Measurements from ENCODE around the gene KRT6A.

Gene KRT6A

DNA sequence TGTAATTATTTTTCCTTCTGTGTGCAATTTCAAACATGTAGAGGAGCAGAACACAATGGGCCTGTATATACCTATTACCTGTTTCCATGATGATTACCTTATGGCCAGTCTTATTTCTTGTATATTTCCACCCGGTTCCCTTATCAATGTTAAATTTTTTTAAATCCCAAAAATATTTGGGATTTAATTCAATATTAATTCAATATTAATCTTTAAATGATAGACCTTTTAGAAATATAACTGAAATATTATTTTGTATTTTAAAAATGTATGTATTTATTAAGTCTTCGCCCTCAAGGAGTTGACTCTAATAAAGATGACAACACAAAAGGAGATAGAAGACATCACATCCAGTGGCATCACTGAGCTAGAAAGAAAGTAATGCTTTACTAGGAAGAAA, 18.8 kb downstream of the KRT6A start:
- H3K27me3 ChIP-seq (replicated peaks; ENCODE audit: control insufficient read depth, insufficient read depth, low read length, poor library complexity, severe bottlenecking): no peaks in the 10 kb centered on the region
- no peak overlapping the region for H3K4me3 ChIP-seq (ENCODE audit: insufficient read depth, low read depth, low read length, poor library complexity, severe bottlenecking)
- H3K36me3 ChIP-seq (ENCODE audit: control insufficient read depth, insufficient read depth, low read length): no peaks in the 10 kb centered on the region
- no peaks in the 10 kb centered on the region for H3K4me1 ChIP-seq (ENCODE audit: control insufficient read depth, insufficient read depth, low read length, poor library complexity, severe bottlenecking)
- no peak overlapping the region for H3K27ac ChIP-seq (ENCODE audit: insufficient read depth, low read length, poor library complexity, severe bottlenecking)
- H3K9me3 ChIP-seq (ENCODE audit: control insufficient read depth, low read length): no peaks in the 10 kb centered on the region
- no peak for DNase-seq

GRCh38 chr12:52473768-52474167, 19.3 kb downstream of the KRT6A start, which contains the start of gene KRT6C:
Gene KRT6C (minus strand): TSS chr12:52473805. CDS start chr12:52473737, 68 bp downstream.
- Histone ChIP-seq H3K9me3 (ENCODE audit: control insufficient read depth, low read length) (no peaks in the 10 kb centered on the region), H3K4me1 (ENCODE audit: control insufficient read depth, insufficient read depth, low read length, poor library complexity, severe bottlenecking) (no peaks in the 10 kb centered on the region), H3K27me3 (replicated peaks; ENCODE audit: control insufficient read depth, insufficient read depth, low read length, poor library complexity, severe bottlenecking) (no peaks in the 10 kb centered on the region), H3K36me3 (ENCODE audit: control insufficient read depth, insufficient read depth, low read length) (no peaks in the 10 kb centered on the region), H3K4me3 (ENCODE audit: insufficient read depth, low read depth, low read length, poor library complexity, severe bottlenecking) (no peak within 1 kb of the TSS), H3K27ac (ENCODE audit: insufficient read depth, low read length, poor library complexity, severe bottlenecking) (no peak within 1 kb of the TSS)
- no peak for DNase-seq

DNA sequence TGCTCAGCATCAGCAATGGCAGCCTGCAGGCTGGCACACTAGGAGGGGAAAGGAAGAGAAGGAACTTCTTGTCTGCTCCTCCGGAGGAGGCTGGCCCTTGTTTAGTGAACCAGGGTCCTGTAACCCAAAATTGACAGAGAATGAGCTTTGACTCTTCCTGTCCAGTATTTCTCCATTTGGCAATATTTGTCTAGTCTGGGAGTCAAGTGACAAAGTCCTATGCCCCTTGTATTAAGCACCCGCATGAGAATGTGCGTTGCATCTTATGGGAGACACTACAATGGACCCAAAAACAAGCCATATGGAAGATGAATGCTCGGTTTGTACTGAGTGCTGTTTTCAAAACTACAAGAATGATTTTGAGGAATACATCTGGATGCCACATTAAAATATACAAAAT, 23.2 kb downstream of the KRT6A start:
- DNase-seq: no peak

DNA sequence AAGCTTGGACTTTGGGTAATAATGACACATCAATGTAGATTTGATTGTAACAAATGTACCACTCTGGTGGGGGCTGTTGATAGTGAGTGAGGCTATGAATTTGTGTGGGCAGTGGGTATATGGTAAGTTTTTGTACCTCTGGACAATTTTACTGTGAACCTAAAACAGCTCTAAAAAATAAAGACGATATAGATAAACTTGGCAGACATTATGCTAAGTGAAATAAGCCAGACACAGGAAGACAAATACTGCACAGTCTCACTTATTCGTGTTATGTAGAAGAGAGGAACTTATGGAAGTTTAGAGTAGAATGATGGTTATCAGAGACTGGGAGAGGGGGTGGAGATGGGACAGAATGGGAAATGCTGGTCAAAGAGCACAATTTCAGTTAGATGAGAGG, 28.2 kb downstream of the KRT6A start:
- Histone ChIP-seq H3K27ac (ENCODE audit: insufficient read depth, low read length, poor library complexity, severe bottlenecking) (no peak overlapping the region), H3K36me3 (ENCODE audit: control insufficient read depth, insufficient read depth, low read length) (no peaks in the 10 kb centered on the region), H3K9me3 (ENCODE audit: control insufficient read depth, low read length) (no peaks in the 10 kb centered on the region), H3K27me3 (replicated peaks; ENCODE audit: control insufficient read depth, insufficient read depth, low read length, poor library complexity, severe bottlenecking) (no peaks in the 10 kb centered on the region), H3K4me1 (ENCODE audit: control insufficient read depth, insufficient read depth, low read length, poor library complexity, severe bottlenecking) (no peaks in the 10 kb centered on the region), H3K4me3 (ENCODE audit: insufficient read depth, low read depth, low read length, poor library complexity, severe bottlenecking) (no peak overlapping the region)
- DNase-seq: no peak

More for the DNA sequence above, 23.2 kb downstream of the KRT6A start:
- H3K27me3 ChIP-seq (replicated peaks; ENCODE audit: control insufficient read depth, insufficient read depth, low read length, poor library complexity, severe bottlenecking): no peaks in the 10 kb centered on the region
- no peaks in the 10 kb centered on the region for H3K4me1 ChIP-seq (ENCODE audit: control insufficient read depth, insufficient read depth, low read length, poor library complexity, severe bottlenecking)
- H3K9me3 ChIP-seq (ENCODE audit: control insufficient read depth, low read length): no peaks in the 10 kb centered on the region
- H3K36me3 ChIP-seq (ENCODE audit: control insufficient read depth, insufficient read depth, low read length): no peaks in the 10 kb centered on the region
- H3K27ac ChIP-seq (ENCODE audit: insufficient read depth, low read length, poor library complexity, severe bottlenecking): no peak overlapping the region
- no peak overlapping the region for H3K4me3 ChIP-seq (ENCODE audit: insufficient read depth, low read depth, low read length, poor library complexity, severe bottlenecking)

- Histone ChIP-seq H3K4me3 (ENCODE audit: insufficient read depth, low read depth, low read length, poor library complexity, severe bottlenecking) (no peak overlapping the region), H3K4me1 (ENCODE audit: control insufficient read depth, insufficient read depth, low read length, poor library complexity, severe bottlenecking) (no peaks in the 10 kb centered on the region), H3K27ac (ENCODE audit: insufficient read depth, low read length, poor library complexity, severe bottlenecking) (no peak overlapping the region), H3K27me3 (replicated peaks; ENCODE audit: control insufficient read depth, insufficient read depth, low read length, poor library complexity, severe bottlenecking) (no peaks in the 10 kb centered on the region), H3K36me3 (ENCODE audit: control insufficient read depth, insufficient read depth, low read length) (no peaks in the 10 kb centered on the region), H3K9me3 (ENCODE audit: control insufficient read depth, low read length) (no peaks in the 10 kb centered on the region)
- DNase-seq: no peak
These were observed 31.4 kb downstream of the KRT6A start for GRCh38 chr12:52461693-52462092.

DNA sequence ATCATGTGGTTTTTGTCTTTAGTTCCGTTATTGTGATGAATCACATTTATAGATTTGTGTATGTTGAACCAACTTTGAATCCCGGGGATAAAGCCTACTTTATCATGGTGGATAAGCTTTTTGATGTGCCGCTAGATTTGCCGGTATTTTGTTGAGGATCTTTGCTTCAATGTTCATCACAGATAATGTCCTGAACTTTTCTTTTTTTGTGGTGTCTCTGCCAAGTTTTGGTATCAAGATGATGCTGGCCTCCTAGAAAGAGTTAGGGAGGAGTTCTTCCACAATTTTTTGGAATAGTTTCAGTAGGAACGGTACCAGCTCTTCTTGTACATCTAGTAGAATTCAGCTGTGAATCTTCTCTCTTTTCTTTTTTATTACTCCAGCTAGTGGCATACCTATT, 34.2 kb downstream of the KRT6A start:
- no peaks in the 10 kb centered on the region for H3K36me3 ChIP-seq (ENCODE audit: control insufficient read depth, insufficient read depth, low read length)
- no peaks in the 10 kb centered on the region for H3K27me3 ChIP-seq (replicated peaks; ENCODE audit: control insufficient read depth, insufficient read depth, low read length, poor library complexity, severe bottlenecking)
- no peak overlapping the region for H3K27ac ChIP-seq (ENCODE audit: insufficient read depth, low read length, poor library complexity, severe bottlenecking)
- no peaks in the 10 kb centered on the region for H3K4me1 ChIP-seq (ENCODE audit: control insufficient read depth, insufficient read depth, low read length, poor library complexity, severe bottlenecking)
- H3K4me3 ChIP-seq (ENCODE audit: insufficient read depth, low read depth, low read length, poor library complexity, severe bottlenecking): no peak overlapping the region
- H3K9me3 ChIP-seq (ENCODE audit: control insufficient read depth, low read length): no peaks in the 10 kb centered on the region
- DNase-seq: no peak

DNA sequence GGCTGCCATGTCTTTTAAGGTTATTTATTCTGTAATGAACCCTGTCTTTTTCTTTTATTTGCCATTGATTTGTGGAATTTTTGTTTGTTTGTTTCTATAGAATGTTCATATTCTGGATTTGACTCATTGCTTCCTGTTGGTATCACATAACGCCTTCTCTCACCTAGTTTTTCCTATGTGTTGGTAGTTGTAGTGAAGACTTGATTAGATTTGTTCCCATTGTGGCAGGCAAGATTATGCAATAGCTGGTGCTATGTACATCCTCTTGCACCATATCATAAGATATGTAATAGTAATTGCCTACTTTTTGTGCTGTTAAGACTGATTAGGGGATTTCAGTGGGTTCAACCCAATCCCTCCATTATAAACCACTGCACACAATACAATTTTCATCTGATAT, 37.2 kb downstream of the KRT6A start:
- no peak for DNase-seq
- Histone ChIP-seq H3K36me3 (ENCODE audit: control insufficient read depth, insufficient read depth, low read length) (no peaks in the 10 kb centered on the region), H3K27ac (ENCODE audit: insufficient read depth, low read length, poor library complexity, severe bottlenecking) (no peak overlapping the region), H3K27me3 (replicated peaks; ENCODE audit: control insufficient read depth, insufficient read depth, low read length, poor library complexity, severe bottlenecking) (no peaks in the 10 kb centered on the region), H3K4me3 (ENCODE audit: insufficient read depth, low read depth, low read length, poor library complexity, severe bottlenecking) (no peak overlapping the region), H3K9me3 (ENCODE audit: control insufficient read depth, low read length) (no peaks in the 10 kb centered on the region), H3K4me1 (ENCODE audit: control insufficient read depth, insufficient read depth, low read length, poor library complexity, severe bottlenecking) (no peaks in the 10 kb centered on the region)

DNA sequence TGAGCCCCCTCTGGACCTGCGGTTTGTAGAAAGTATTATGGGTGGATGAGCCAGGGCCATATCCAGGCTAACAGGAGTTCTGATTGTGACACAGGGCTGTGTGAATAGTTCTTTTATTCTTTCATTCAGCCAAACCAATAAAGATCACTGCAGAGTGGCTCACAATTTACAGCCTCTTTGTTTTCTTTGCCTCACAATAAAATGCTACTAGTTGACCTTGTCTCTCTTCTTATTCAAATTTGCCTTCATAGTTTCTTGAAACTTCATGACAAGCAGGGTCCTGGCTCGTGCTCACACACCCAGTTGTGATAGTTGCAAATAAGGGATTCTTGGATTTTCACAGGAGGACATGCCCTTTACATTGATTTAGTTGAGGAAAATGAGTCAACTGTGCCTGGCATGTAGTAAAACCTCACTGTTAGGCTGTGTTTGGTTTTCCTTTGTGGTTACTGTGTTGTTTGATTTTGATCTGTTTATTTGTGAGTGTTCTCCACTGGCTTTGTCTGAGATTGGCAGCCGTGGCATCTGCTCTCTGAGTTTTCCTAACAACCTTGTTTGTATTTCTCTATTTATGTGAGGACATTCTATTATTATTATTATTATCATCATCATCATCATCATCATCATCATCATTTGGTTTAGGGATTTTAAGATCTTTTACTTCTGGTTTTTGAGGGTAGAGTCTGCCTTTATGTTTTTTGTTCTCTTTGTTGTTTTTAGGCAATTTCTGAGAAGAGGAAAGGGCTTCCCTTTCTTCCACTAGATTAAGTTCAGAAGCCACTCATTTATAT, 38.5 kb downstream of the KRT6A start:
- Histone ChIP-seq H3K27ac (ENCODE audit: insufficient read depth, low read length, poor library complexity, severe bottlenecking) (no peak overlapping the region), H3K4me3 (ENCODE audit: insufficient read depth, low read depth, low read length, poor library complexity, severe bottlenecking) (no peak overlapping the region), H3K4me1 (ENCODE audit: control insufficient read depth, insufficient read depth, low read length, poor library complexity, severe bottlenecking) (no peaks in the 10 kb centered on the region), H3K9me3 (ENCODE audit: control insufficient read depth, low read length) (no peaks in the 10 kb centered on the region), H3K36me3 (ENCODE audit: control insufficient read depth, insufficient read depth, low read length) (no peaks in the 10 kb centered on the region), H3K27me3 (replicated peaks; ENCODE audit: control insufficient read depth, insufficient read depth, low read length, poor library complexity, severe bottlenecking) (no peaks in the 10 kb centered on the region)
- no peak for DNase-seq

DNA sequence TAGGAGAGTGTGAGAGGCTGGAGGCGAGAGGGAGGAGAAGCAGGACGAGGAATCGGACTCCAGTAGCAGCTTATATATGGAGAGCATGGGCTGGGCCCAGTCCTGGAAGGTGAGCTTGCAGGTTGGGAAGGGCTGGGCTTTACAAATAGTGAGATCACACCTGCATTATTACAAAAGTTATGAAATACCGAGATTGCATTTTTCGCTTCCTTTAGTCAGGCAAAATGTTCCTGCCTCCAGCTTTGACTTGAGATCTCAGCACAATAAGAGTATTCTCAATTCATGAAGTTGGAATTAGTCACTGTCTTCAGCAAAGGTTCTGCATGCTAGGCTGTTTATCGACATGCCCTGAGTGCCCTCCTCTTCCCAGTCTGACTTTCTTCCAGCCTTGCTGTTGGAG, 41.0 kb downstream of the KRT6A start, which contains the start of gene KRT6B:
KRT6B (minus strand) TSS at position 46 of the 400 bp plus-strand sequence. CDS start 68 bp downstream, outside the sequence.
- DNase-seq: no peak
- no peak within 1 kb of the TSS for H3K4me3 ChIP-seq (ENCODE audit: insufficient read depth, low read depth, low read length, poor library complexity, severe bottlenecking)
- H3K27ac ChIP-seq (ENCODE audit: insufficient read depth, low read length, poor library complexity, severe bottlenecking): no peak within 1 kb of the TSS
- no peaks in the 10 kb centered on the region for H3K27me3 ChIP-seq (replicated peaks; ENCODE audit: control insufficient read depth, insufficient read depth, low read length, poor library complexity, severe bottlenecking)
- H3K4me1 ChIP-seq (ENCODE audit: control insufficient read depth, insufficient read depth, low read length, poor library complexity, severe bottlenecking): no peaks in the 10 kb centered on the region
- no peaks in the 10 kb centered on the region for H3K36me3 ChIP-seq (ENCODE audit: control insufficient read depth, insufficient read depth, low read length)
- no peaks in the 10 kb centered on the region for H3K9me3 ChIP-seq (ENCODE audit: control insufficient read depth, low read length)

DNA sequence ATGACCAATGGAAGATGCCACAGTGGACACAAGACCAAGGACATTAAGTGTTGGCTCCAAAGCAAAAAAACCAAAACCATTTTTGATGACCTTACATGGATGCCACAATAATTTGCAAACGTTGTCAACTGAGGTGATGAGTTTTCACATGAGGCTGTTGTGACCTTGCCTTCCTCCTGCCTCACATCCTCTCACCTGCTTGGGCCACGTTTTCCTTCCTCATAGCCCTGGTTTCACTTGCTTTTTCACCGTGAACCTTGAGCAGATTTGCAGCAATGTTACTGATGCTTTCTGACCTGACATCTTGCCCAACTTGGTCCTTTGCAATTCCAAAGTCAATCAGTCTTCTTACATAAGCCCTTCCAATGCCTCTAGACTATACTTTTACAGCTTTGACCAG, 44.8 kb downstream of the KRT6A start:
- no peak for DNase-seq
- no peak overlapping the region for H3K4me3 ChIP-seq (ENCODE audit: insufficient read depth, low read depth, low read length, poor library complexity, severe bottlenecking)
- no peaks in the 10 kb centered on the region for H3K9me3 ChIP-seq (ENCODE audit: control insufficient read depth, low read length)
- no peaks in the 10 kb centered on the region for H3K4me1 ChIP-seq (ENCODE audit: control insufficient read depth, insufficient read depth, low read length, poor library complexity, severe bottlenecking)
- no peak overlapping the region for H3K27ac ChIP-seq (ENCODE audit: insufficient read depth, low read length, poor library complexity, severe bottlenecking)
- no peaks in the 10 kb centered on the region for H3K36me3 ChIP-seq (ENCODE audit: control insufficient read depth, insufficient read depth, low read length)
- H3K27me3 ChIP-seq (replicated peaks; ENCODE audit: control insufficient read depth, insufficient read depth, low read length, poor library complexity, severe bottlenecking): no peaks in the 10 kb centered on the region

Measured in effector memory CD4-positive, alpha-beta T cell (primary cell).